ENCODE results near the gene CORO7. TPM values are rescaled to one million over a fixed set of nuclear protein-coding genes. Genes with fewer than 3 reads are reported as not detected.
A peak's percentile ranks its signal among the peaks of the same experiment; 100 is the strongest.

Gene CORO7
- polyA plus RNA-seq, 3 donors = 10.1 to 23.6 (median 18.6) TPM

GRCh38 chr16:4323071-4323844 is 93.1 kb downstream of the CORO7 start:
- no peak overlapping the region for H3K27ac ChIP-seq (ENCODE audit: low read depth, low read length)
- 36 to 67% (median 57%) methylated on average over 21 of the region's 21 CpGs for WGBS, 3 donors

- 79 to 87% (median 86%) methylated on average over 29 to 30 of the region's 30 CpGs for WGBS, 3 donors
- H3K27ac ChIP-seq (ENCODE audit: low read depth, low read length) = no peak overlapping the region
Measured at GRCh38 chr16:4322121-4323052, 94.0 kb downstream of the CORO7 start.

GRCh38 chr16:4321286-4322120 is 94.9 kb downstream of the CORO7 start:
- WGBS, 3 donors = 54 to 90% (median 86%) methylated on average over 19 of the region's 19 CpGs
- H3K27ac ChIP-seq (ENCODE audit: low read depth, low read length) = no peak overlapping the region

- H3K27ac ChIP-seq (ENCODE audit: low read depth, low read length) = no peak overlapping the region
- WGBS, 3 donors = 51 to 64% (median 58%) methylated on average over 16 of the region's 16 CpGs
Measured at GRCh38 chr16:4320571-4321137, 95.7 kb downstream of the CORO7 start.

- 47 to 70% (median 53%) methylated on average over 34 to 37 of the region's 37 CpGs for WGBS, 3 donors
Measured at GRCh38 chr16:4319454-4320421, 96.7 kb downstream of the CORO7 start.

GRCh38 chr16:4318967-4319366 is 97.4 kb downstream of the CORO7 start:
- WGBS, 3 donors = 71 to 88% (median 82%) methylated on average over 5 of the region's 5 CpGs
- H3K27ac ChIP-seq (ENCODE audit: low read depth, low read length) = no peak overlapping the region

More at GRCh38 chr16:4319454-4320421, 96.7 kb downstream of the CORO7 start:
- H3K27ac ChIP-seq (ENCODE audit: low read depth, low read length) = peak overlapping the region; percentile 52

GRCh38 chr16:4318451-4318910 is 97.9 kb downstream of the CORO7 start:
- H3K27ac ChIP-seq (ENCODE audit: low read depth, low read length) = peak overlapping the region; percentile 19
- WGBS, 3 donors = 49 to 55% (median 54%) methylated on average over 13 of the region's 13 CpGs

GRCh38 chr16:4317532-4318450 is 98.6 kb downstream of the CORO7 start:
- 34 to 51% (median 42%) methylated on average over 10 to 12 of the region's 12 CpGs for WGBS, 3 donors
- H3K27ac ChIP-seq (ENCODE audit: low read depth, low read length) = peak overlapping the region; percentile 19

- WGBS, 3 donors = 16 to 39% (median 27%) methylated on average over 20 of the region's 20 CpGs
- H3K27ac ChIP-seq (ENCODE audit: low read depth, low read length) = peak overlapping the region; percentile 44
Measured at GRCh38 chr16:4316864-4317531, 99.4 kb downstream of the CORO7 start.

- H3K27ac ChIP-seq (ENCODE audit: low read depth, low read length) = peak overlapping the region; percentile 44
- WGBS, 3 donors = 1 to 9% (median 4%) methylated on average over 29 to 73 of the region's 93 CpGs
Measured at GRCh38 chr16:4316108-4316863, 100.1 kb downstream of the CORO7 start.

GRCh38 chr16:4315186-4316107 is 100.9 kb downstream of the CORO7 start, which contains the start of gene GLIS2:
TSS of gene GLIS2 (plus strand) at chr16:4316067. CDS start at chr16:4332281, 16,214 bp downstream.
- WGBS, 3 donors = 0 to 1% (median 1%) methylated on average over 39 to 98 of the region's 115 CpGs
- H3K27ac ChIP-seq (ENCODE audit: low read depth, low read length) = peak within 1 kb of the TSS; percentile 44

- WGBS, 3 donors = 3 to 5% (median 4%) methylated on average over 33 of the region's 33 CpGs
Measured at GRCh38 chr16:4314532-4315185, 101.7 kb downstream of the CORO7 start.

More at GRCh38 chr16:4314532-4315185, 101.7 kb downstream of the CORO7 start:
- H3K27ac ChIP-seq (ENCODE audit: low read depth, low read length) = no peak overlapping the region

Data from adipose tissue (tissue), 3 donors.